Inferior parietal cortex (tissue), 1 donor: ENCODE data around the gene DQX1.
"Not testable (repeated sequence)": the region's sequence is repeated elsewhere in the genome, so short reads cannot be mapped to it uniquely, and the experiment has no call there.

Source experiments
- DNase-seq: peaks from one replicate; pipeline ENCODE4 v3.0.0-alpha.2; 2016; ENCODE audit errors: extremely low spot score

Gene DQX1, protein sequence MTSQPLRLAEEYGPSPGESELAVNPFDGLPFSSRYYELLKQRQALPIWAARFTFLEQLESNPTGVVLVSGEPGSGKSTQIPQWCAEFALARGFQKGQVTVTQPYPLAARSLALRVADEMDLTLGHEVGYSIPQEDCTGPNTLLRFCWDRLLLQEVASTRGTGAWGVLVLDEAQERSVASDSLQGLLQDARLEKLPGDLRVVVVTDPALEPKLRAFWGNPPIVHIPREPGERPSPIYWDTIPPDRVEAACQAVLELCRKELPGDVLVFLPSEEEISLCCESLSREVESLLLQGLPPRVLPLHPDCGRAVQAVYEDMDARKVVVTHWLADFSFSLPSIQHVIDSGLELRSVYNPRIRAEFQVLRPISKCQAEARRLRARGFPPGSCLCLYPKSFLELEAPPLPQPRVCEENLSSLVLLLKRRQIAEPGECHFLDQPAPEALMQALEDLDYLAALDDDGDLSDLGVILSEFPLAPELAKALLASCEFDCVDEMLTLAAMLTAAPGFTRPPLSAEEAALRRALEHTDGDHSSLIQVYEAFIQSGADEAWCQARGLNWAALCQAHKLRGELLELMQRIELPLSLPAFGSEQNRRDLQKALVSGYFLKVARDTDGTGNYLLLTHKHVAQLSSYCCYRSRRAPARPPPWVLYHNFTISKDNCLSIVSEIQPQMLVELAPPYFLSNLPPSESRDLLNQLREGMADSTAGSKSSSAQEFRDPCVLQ

DNA sequence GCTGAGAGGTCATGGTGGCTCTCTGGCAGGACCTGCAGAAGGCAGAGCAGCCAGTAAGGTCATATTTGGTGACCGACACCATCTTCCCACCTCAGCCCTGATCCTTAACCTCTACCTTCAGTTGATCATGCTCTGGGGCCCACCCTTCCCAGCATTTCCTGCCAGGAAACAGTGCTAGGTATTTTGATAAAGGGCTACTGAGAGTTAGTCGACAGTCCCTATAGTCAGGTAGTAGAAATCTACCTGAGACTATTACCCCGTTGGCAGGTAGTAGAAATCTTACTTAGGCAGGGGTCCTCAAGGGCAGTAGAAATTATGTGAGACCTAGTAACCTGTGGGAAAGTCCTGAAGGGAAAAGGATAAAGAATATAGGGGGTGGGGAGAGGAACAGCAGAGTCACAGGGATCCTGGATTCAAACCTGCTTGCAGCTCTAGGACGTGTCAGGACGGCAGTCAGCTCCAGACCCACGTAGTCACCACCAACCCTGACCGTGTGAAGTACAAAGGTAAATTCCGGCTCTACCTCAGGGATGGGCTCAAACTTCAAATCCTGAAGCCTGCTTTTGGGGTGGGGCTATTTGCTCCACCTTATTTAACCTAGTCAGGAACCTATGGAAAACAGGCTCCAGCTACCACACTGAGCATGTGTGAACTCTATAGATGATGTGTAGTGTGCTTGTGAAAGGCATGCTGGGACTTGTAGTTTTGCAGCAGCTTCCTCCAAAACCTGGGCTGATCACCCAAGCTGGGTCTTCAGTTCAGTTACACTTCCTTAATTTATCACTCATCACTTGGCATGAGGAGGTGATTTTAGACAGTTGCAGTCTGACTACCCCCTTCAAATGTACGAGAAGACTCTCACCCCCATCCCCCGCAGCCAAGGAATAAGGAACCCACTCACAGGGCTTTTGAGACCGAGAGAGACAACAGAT is at the start of gene DQX1:
DQX1 (minus strand) TSS at position 515 of the 932 bp plus-strand sequence; CDS start at position 13, 502 bp downstream.
- no peak for DNase-seq

DNA sequence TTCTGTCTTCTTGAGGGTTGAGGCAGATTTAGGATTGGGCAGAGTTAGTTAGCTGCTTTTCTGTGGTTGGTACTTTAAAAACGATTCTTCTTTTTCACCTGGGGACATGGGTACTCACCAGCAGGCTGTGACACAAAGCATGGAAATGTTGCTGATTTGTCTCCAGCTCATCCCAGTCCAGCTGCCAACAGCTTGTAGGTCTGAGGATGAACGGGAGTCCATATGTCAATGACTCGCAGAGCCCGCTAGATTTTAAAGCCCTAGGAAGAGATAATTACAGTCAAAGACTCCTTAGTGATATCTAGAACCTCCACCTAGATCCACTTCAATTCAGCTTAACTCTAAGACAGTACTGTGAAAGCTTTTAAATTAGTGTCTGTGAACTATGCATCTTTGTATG is 49.3 kb upstream of the DQX1 start:
- DNase-seq = no peak

GRCh38 chr2:74573747-74574562 is 47.9 kb upstream of the DQX1 start:
- DNase-seq = no peak

GRCh38 chr2:74572178-74572925 is 46.3 kb upstream of the DQX1 start:
- no peak for DNase-seq

DNA sequence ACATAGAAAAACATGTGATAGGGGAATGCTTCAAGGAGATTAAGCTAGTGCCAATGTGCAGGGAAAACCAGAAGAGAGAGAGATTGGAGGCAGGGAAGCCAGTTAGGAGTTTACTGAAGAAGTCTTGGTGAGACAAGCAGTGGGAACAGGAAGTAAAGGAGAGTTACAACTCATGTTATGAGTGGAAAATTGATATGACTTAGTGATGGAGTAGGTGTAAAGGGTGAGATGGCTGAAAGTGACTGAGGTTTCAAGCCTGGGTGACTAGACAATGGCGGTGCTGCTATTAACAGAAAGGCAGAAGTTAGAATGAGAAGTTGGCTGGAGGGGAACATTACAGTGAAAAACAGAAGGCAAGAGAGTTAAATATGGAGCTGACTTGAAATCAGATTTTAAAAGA is 45.0 kb upstream of the DQX1 start:
- DNase-seq = no peak

- no peak for DNase-seq
Measured at GRCh38 chr2:74569686-74570085, 43.7 kb upstream of the DQX1 start.

GRCh38 chr2:74567881-74568280 is 41.9 kb upstream of the DQX1 start:
- DNase-seq = no peak

DNA sequence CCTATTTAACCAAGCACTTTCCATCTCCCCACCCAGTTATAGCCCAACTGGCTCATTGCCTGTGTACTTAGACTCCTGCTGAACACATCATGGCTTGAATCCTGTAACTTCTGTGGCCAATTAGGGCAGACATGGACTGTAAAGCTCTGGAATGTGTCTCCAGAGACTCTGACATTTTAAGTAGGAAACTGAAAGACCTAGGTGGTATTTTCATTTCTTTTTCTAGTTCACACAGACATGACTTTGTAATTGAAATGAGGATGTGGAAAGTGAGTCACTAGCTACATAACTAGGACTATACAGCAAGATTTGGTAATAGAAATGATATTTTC is 40.7 kb upstream of the DQX1 start:
- no peak for DNase-seq

GRCh38 chr2:74566076-74566753 is 40.2 kb upstream of the DQX1 start:
- no peak for DNase-seq

DNA sequence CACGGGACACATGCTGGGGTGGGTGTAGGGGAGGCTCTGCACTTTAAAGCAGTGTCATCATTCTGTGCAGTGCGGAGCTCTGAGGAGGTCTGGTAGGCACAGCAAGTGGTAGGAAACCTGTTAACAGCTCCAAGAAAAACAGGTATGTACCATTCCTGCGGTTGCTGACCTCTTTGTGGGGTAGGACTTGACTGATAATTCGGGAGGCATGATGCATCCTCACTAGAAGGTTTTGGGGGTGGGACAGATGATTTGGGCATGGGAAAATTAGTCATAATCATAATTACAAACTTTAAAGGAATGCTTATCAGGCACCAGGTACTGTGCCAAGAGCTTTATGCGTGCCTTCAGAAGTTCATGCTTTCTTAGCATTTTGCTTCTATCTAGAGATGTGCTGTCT is 38.2 kb upstream of the DQX1 start:
- no peak for DNase-seq

GRCh38 chr2:74562126-74562775 is 36.2 kb upstream of the DQX1 start:
- no peak for DNase-seq

- not testable (repeated sequence) for DNase-seq
Measured at GRCh38 chr2:74561022-74561421, 35.0 kb upstream of the DQX1 start.

- DNase-seq = no peak
Measured at GRCh38 chr2:74560591-74560990, 34.6 kb upstream of the DQX1 start.

- DNase-seq = no peak
Measured at GRCh38 chr2:74559912-74560311, 33.9 kb upstream of the DQX1 start.

DNA sequence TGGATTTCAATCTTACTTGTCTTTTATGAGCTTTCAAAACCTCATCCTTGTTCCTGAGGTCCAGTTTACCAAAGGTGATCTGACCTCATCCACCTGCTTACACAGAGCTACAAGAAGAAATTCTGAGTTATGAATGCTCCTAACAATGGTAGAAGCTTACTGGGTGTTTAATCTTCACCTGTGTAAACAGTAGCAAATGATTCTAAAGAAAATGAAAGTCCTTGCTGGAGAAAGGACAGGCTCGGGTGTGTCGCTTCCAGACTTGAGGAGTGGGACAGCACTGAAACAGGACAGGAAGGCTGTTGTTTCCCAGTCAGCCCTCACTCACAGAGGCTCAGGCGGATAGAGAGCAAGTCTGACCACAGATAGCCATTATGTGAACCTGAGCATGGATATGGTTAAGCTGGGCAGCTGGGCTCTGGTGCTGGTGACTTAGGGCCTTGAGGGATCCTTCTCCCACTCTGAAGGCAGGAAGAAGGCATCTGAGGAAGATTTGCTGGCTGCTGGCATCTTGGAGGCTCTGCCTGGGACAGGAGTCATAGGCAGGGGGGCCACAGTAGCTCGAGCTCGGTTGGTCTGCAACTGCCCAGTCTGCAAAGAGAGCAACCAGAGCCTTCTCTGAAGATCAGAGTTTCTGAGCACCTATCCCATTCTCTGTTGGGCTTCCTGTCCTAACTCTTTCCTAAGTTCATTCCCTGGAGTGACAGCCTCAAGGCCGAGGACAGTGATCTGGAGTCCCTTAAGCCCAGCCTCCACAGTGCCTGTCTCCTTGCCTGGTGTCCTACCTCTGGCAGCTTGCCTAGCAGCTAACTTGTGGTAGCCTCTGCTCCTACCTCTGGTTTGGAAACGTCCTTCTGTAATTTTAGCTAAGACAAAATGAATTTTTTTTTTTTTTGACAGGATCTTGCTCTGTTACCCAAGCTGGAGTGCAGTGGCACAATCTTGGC is 32.5 kb upstream of the DQX1 start:
- DNase-seq = no peak

DNA sequence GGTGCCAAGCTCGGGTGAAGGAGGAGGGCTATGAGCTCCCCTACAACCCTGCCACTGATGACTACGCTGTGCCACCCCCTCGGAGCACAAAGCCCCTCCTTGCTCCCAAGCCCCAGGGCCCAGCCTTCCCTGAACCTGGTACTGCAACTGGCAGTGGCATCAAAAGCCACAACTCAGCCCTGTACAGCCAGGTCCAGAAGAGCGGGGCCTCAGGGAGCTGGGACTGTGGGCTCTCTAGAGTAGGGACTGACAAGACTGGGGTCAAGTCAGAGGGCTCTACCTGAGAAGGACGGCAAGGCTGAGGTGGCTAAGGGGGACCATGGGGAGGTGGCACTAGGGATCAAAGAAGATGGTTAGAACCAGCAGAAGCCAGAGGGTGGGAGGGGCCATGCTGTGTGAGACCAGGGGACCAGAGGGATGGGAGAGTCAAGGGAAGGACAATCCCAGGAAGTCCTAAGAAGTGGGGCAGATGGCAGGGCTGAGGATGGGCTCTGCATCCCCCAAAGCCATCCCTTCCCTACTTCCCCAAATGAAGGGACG is 30.9 kb upstream of the DQX1 start:
- no peak for DNase-seq

DNA sequence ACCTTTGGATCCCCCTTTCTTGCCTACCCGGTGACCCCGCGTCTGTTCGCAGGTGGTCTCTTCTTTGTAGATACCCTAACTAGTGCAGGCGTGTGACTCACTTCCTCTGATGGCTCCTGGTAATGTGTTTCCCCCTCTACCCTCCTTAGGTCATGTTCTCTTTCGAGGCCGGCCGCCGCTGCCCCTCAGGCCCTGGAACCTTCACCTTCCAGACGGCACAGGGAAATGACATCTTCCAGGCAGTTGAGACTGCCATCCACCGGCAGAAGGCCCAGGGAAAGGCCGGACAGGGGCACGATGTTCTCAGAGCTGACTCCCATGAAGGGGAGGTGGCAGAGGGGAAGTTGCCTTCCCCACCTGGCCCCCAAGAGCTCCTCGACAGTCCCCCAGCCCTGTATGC is 30.1 kb upstream of the DQX1 start:
- no peak for DNase-seq

GRCh38 chr2:74555610-74556103 is 29.6 kb upstream of the DQX1 start:
- DNase-seq = no peak
